ENCODE data around the gene RNF186. TPM values are rescaled to one million over a fixed set of nuclear protein-coding genes. Genes with fewer than 3 reads are reported as not detected.

RNF186 gene
- total and polyA plus RNA-seq, 4 donors, result 0.17 to 0.38 (median 0.28) TPM

- H3K4me1 ChIP-seq (ENCODE audit: control insufficient read depth in 4 of 4, insufficient read depth in 4 of 4, low read length in 3 of 4), result peaks cover 10 to 51% (median 44%) of the 10 kb centered on the region in 4 donors
- no peaks in the 10 kb centered on the region for H3K9me3 ChIP-seq (ENCODE audit: control insufficient read depth in 4 of 4, low read length in 3 of 4)
- H3K36me3 ChIP-seq (ENCODE audit: control insufficient read depth in 4 of 4, insufficient read depth in 3 of 4, low read depth in 1 of 4, low read length in 3 of 4), result no peaks in the 10 kb centered on the region
- WGBS, result 55% methylated on average over 5 of the region's 5 CpGs
- H3K27ac ChIP-seq (ENCODE audit: low read depth in 1 of 2, low read length in 2 of 2), result peak overlapping the region in 1 of 2 donors; percentile 28
- H3K9ac ChIP-seq (ENCODE audit: low read depth in 1 of 2, low read length in 2 of 2), result no peak overlapping the region
- H3K4me3 ChIP-seq (ENCODE audit: low read depth in 1 of 3, low read length in 3 of 3), result no peak overlapping the region
- TF ChIP-seq HNF4G (IDR thresholded peaks at IDR 0.05) (no peak), GABPA (IDR thresholded peaks at IDR 0.05 in 1 of 2, conservative IDR thresholded peaks at IDR 0.05 in 1 of 2) (no peak), SP1 (IDR thresholded peaks at IDR 0.05) (peak; percentile 28), HNF4A (conservative IDR thresholded peaks at IDR 0.05) (peak; percentile 36 to 41), RXRA (IDR thresholded peaks at IDR 0.05) (peak; percentile 8 to 17)
- no peaks in the 10 kb centered on the region for H3K27me3 ChIP-seq (ENCODE audit: control insufficient read depth in 4 of 4, insufficient read depth in 4 of 4, low read length in 3 of 4)
- DNase-seq (ENCODE audit: low spot score), result no peak
Observed at GRCh38 chr1:19819701-19820100, 4.6 kb upstream of the RNF186 start.

GRCh38 chr1:19818324-19818723 is 3.2 kb upstream of the RNF186 start:
- Histone ChIP-seq H3K9me3 (ENCODE audit: control insufficient read depth in 4 of 4, low read length in 3 of 4) (no peaks in the 10 kb centered on the region), H3K27ac (ENCODE audit: low read depth in 1 of 2, low read length in 2 of 2) (peak overlapping the region; percentile 63 to 74), H3K9ac (ENCODE audit: low read depth in 1 of 2, low read length in 2 of 2) (peak overlapping the region in 1 of 2 donors; percentile 46), H3K27me3 (ENCODE audit: control insufficient read depth in 4 of 4, insufficient read depth in 4 of 4, low read length in 3 of 4) (no peaks in the 10 kb centered on the region), H3K4me1 (ENCODE audit: control insufficient read depth in 4 of 4, insufficient read depth in 4 of 4, low read length in 3 of 4) (peaks cover 16 to 61% (median 52%) of the 10 kb centered on the region in 4 donors), H3K4me3 (ENCODE audit: low read depth in 1 of 3, low read length in 3 of 3) (no peak overlapping the region), H3K36me3 (ENCODE audit: control insufficient read depth in 4 of 4, insufficient read depth in 3 of 4, low read depth in 1 of 4, low read length in 3 of 4) (no peaks in the 10 kb centered on the region)
- WGBS, result 36% methylated on average over 3 of the region's 3 CpGs
- TF ChIP-seq CTCF (IDR thresholded peaks at IDR 0.05; ENCODE audit: low read depth, low read length, missing input control) (no peak), GABPA (IDR thresholded peaks at IDR 0.05 in 1 of 2, conservative IDR thresholded peaks at IDR 0.05 in 1 of 2) (no peak), HNF4A (conservative IDR thresholded peaks at IDR 0.05) (peak; percentile 67 to 71), JUND (IDR thresholded peaks at IDR 0.05) (peak in 1 of 2 donors; percentile 51), YY1 (IDR thresholded peaks at IDR 0.05) (no peak), NR2F2 (IDR thresholded peaks at IDR 0.05) (no peak), RAD21 (IDR thresholded peaks at IDR 0.05) (peak in 1 of 2 donors; percentile 21), ATF3 (IDR thresholded peaks at IDR 0.05) (no peak), EGR1 (IDR thresholded peaks at IDR 0.05; ENCODE audit: low read depth in 2 of 2) (peak in 1 of 2 donors; percentile 27), HNF4G (IDR thresholded peaks at IDR 0.05) (no peak), FOXA1 (IDR thresholded peaks at IDR 0.05) (no peak), RXRA (IDR thresholded peaks at IDR 0.05) (peak; percentile 85 to 86), SP1 (IDR thresholded peaks at IDR 0.05) (peak; percentile 71), FOXA2 (IDR thresholded peaks at IDR 0.05) (no peak), REST (IDR thresholded peaks at IDR 0.05) (no peak), ZBTB33 (IDR thresholded peaks at IDR 0.05) (no peak), TAF1 (conservative IDR thresholded peaks at IDR 0.05) (no peak), MAX (IDR thresholded peaks at IDR 0.05) (no peak)
- DNase-seq (ENCODE audit: low spot score), result no peak
